ENCODE data around the gene ABCC1.

The ABCC1 gene

DNA sequence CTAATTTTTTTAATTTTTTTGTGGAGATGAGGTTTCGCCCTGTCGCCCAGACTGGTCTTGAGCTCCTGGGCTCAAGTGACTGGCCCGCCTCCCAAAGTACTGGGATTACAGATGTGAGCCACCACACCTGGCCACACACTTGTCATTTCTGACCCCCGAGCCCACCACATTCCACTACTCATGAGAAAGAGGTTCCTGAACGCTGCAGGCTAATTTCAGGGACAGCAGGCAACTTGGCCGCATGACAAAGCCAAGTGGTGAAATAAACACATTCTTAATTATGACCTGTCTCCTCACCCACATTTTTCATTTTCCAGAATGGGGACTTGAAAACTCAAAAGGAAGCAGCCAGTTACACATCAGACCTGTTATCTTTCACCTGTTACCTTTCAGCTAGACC lies 159.3 kb downstream of the ABCC1 start:
- Histone ChIP-seq H3K9me3 (ENCODE audit: control insufficient read depth, low read length) (no peaks in the 10 kb centered on the region), H3K27me3 (replicated peaks; ENCODE audit: control insufficient read depth, insufficient read depth, low read length) (no peaks in the 10 kb centered on the region), H3K36me3 (ENCODE audit: control insufficient read depth, insufficient read depth, low read length, severe bottlenecking) (peaks cover 78% of the 10 kb centered on the region), H3K9ac (ENCODE audit: low read length) (no peak overlapping the region), H3K4me3 (ENCODE audit: low read length) (no peak overlapping the region), H3K4me1 (ENCODE audit: control insufficient read depth, insufficient read depth, low read length) (no peaks in the 10 kb centered on the region)
- no peak for DNase-seq (ENCODE audit: low read depth)

GRCh38 chr16:16109453-16110110 lies 160.2 kb downstream of the ABCC1 start:
- no peak overlapping the region for H3K9ac ChIP-seq (ENCODE audit: low read length)
- peaks cover 77% of the 10 kb centered on the region for H3K36me3 ChIP-seq (ENCODE audit: control insufficient read depth, insufficient read depth, low read length, severe bottlenecking)
- H3K4me1 ChIP-seq (ENCODE audit: control insufficient read depth, insufficient read depth, low read length) = no peaks in the 10 kb centered on the region
- no peak overlapping the region for H3K4me3 ChIP-seq (ENCODE audit: low read length)
- H3K9me3 ChIP-seq (ENCODE audit: control insufficient read depth, low read length) = no peaks in the 10 kb centered on the region
- no peaks in the 10 kb centered on the region for H3K27me3 ChIP-seq (replicated peaks; ENCODE audit: control insufficient read depth, insufficient read depth, low read length)
- DNase-seq (ENCODE audit: low read depth) = no peak

DNA sequence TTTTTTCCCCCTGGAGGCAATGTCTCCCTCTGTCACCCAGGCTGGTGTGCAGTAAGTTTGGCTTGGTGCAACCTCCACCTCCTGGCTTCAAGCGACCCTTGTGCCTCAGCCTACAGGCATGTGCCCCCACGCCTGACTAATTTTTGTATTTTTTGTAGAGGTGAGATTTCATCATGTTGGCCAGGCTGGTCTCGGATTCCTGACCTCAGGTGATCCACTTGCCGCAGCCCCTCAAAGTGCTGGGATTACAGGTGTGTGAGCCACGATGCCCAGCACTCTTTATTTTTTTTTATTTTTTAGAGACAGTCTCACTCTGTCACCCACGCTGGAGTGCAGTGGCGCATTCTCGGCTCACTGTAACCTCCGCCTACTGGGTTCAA lies 160.7 kb downstream of the ABCC1 start:
- Histone ChIP-seq H3K27me3 (replicated peaks; ENCODE audit: control insufficient read depth, insufficient read depth, low read length) (no peaks in the 10 kb centered on the region), H3K4me1 (ENCODE audit: control insufficient read depth, insufficient read depth, low read length) (no peaks in the 10 kb centered on the region), H3K36me3 (ENCODE audit: control insufficient read depth, insufficient read depth, low read length, severe bottlenecking) (peaks cover 80% of the 10 kb centered on the region), H3K9ac (ENCODE audit: low read length) (no peak overlapping the region), H3K9me3 (ENCODE audit: control insufficient read depth, low read length) (no peaks in the 10 kb centered on the region), H3K4me3 (ENCODE audit: low read length) (no peak overlapping the region)
- no peak for DNase-seq (ENCODE audit: low read depth)

DNA sequence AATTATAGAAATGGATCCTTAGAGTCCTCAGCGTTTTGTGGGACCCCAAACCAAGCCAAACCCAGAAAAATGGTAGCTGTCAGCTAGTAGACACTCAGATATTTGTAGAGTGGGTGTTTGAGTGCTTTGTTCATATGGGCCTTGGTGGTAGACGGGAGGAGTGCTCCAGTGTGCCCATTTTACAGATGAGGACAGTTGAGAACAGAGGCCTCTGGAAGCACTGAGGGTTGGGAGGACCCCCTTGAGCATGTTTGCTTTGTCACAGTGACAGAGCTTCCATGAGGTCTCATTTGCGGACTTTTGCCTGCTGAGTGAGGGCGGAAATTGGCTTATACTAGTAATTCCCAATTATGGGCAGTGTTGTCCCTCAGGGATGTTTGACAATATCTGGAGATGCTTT lies 162.2 kb downstream of the ABCC1 start:
- H3K9ac ChIP-seq (ENCODE audit: low read length) = no peak overlapping the region
- no peaks in the 10 kb centered on the region for H3K9me3 ChIP-seq (ENCODE audit: control insufficient read depth, low read length)
- DNase-seq (ENCODE audit: low read depth) = no peak
- no peaks in the 10 kb centered on the region for H3K27me3 ChIP-seq (replicated peaks; ENCODE audit: control insufficient read depth, insufficient read depth, low read length)
- peaks cover 81% of the 10 kb centered on the region for H3K36me3 ChIP-seq (ENCODE audit: control insufficient read depth, insufficient read depth, low read length, severe bottlenecking)
- H3K4me1 ChIP-seq (ENCODE audit: control insufficient read depth, insufficient read depth, low read length) = no peaks in the 10 kb centered on the region
- H3K4me3 ChIP-seq (ENCODE audit: low read length) = no peak overlapping the region

GRCh38 chr16:16112450-16113053 lies 163.1 kb downstream of the ABCC1 start:
- Histone ChIP-seq H3K4me1 (ENCODE audit: control insufficient read depth, insufficient read depth, low read length) (no peaks in the 10 kb centered on the region), H3K27me3 (replicated peaks; ENCODE audit: control insufficient read depth, insufficient read depth, low read length) (no peaks in the 10 kb centered on the region), H3K9me3 (ENCODE audit: control insufficient read depth, low read length) (no peaks in the 10 kb centered on the region), H3K9ac (ENCODE audit: low read length) (no peak overlapping the region), H3K36me3 (ENCODE audit: control insufficient read depth, insufficient read depth, low read length, severe bottlenecking) (peaks cover 82% of the 10 kb centered on the region), H3K4me3 (ENCODE audit: low read length) (no peak overlapping the region)
- DNase-seq (ENCODE audit: low read depth) = no peak

- no peaks in the 10 kb centered on the region for H3K9me3 ChIP-seq (ENCODE audit: control insufficient read depth, low read length)
- no peaks in the 10 kb centered on the region for H3K27me3 ChIP-seq (replicated peaks; ENCODE audit: control insufficient read depth, insufficient read depth, low read length)
- no peak for DNase-seq (ENCODE audit: low read depth)
- no peaks in the 10 kb centered on the region for H3K4me1 ChIP-seq (ENCODE audit: control insufficient read depth, insufficient read depth, low read length)
- H3K9ac ChIP-seq (ENCODE audit: low read length) = no peak overlapping the region
- no peak overlapping the region for H3K4me3 ChIP-seq (ENCODE audit: low read length)
- H3K36me3 ChIP-seq (ENCODE audit: control insufficient read depth, insufficient read depth, low read length, severe bottlenecking) = peaks cover 82% of the 10 kb centered on the region
Observed at GRCh38 chr16:16113076-16113475, 163.7 kb downstream of the ABCC1 start.

DNA sequence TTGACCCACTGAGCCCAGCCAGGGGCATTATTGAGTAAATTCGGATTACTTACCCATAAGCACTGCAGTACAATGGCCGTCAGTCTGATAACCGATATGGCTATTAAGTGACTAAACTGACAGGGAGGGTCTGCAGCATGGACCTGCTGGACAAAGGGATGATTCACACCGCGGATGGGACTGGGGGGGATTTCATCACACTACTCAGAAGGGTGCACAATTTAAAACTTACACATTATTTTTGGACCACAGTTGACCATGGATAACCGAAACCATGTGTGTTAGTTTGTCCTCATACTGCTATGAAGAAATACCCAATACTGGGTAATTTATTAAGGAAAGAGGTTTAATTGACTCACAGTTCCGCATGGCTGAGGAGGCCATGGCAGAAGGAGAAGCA lies 167.4 kb downstream of the ABCC1 start:
- no peaks in the 10 kb centered on the region for H3K27me3 ChIP-seq (replicated peaks; ENCODE audit: control insufficient read depth, insufficient read depth, low read length)
- DNase-seq (ENCODE audit: low read depth) = no peak
- H3K36me3 ChIP-seq (ENCODE audit: control insufficient read depth, insufficient read depth, low read length, severe bottlenecking) = peaks cover 87% of the 10 kb centered on the region
- no peak overlapping the region for H3K4me3 ChIP-seq (ENCODE audit: low read length)
- H3K9ac ChIP-seq (ENCODE audit: low read length) = no peak overlapping the region
- no peaks in the 10 kb centered on the region for H3K9me3 ChIP-seq (ENCODE audit: control insufficient read depth, low read length)
- H3K4me1 ChIP-seq (ENCODE audit: control insufficient read depth, insufficient read depth, low read length) = no peaks in the 10 kb centered on the region

GRCh38 chr16:16118337-16118736 lies 168.9 kb downstream of the ABCC1 start:
- no peak overlapping the region for H3K4me3 ChIP-seq (ENCODE audit: low read length)
- H3K9me3 ChIP-seq (ENCODE audit: control insufficient read depth, low read length) = no peaks in the 10 kb centered on the region
- H3K27me3 ChIP-seq (replicated peaks; ENCODE audit: control insufficient read depth, insufficient read depth, low read length) = no peaks in the 10 kb centered on the region
- H3K9ac ChIP-seq (ENCODE audit: low read length) = no peak overlapping the region
- no peak for DNase-seq (ENCODE audit: low read depth)
- H3K4me1 ChIP-seq (ENCODE audit: control insufficient read depth, insufficient read depth, low read length) = no peaks in the 10 kb centered on the region
- H3K36me3 ChIP-seq (ENCODE audit: control insufficient read depth, insufficient read depth, low read length, severe bottlenecking) = peaks cover 86% of the 10 kb centered on the region

- H3K4me3 ChIP-seq (ENCODE audit: low read length) = no peak overlapping the region
- no peaks in the 10 kb centered on the region for H3K27me3 ChIP-seq (replicated peaks; ENCODE audit: control insufficient read depth, insufficient read depth, low read length)
- no peak for DNase-seq (ENCODE audit: low read depth)
- peaks cover 5% of the 10 kb centered on the region for H3K9me3 ChIP-seq (ENCODE audit: control insufficient read depth, low read length)
- H3K36me3 ChIP-seq (ENCODE audit: control insufficient read depth, insufficient read depth, low read length, severe bottlenecking) = peaks cover 84% of the 10 kb centered on the region
- H3K9ac ChIP-seq (ENCODE audit: low read length) = no peak overlapping the region
- H3K4me1 ChIP-seq (ENCODE audit: control insufficient read depth, insufficient read depth, low read length) = no peaks in the 10 kb centered on the region
Observed at GRCh38 chr16:16120044-16120381, 170.6 kb downstream of the ABCC1 start.

DNA sequence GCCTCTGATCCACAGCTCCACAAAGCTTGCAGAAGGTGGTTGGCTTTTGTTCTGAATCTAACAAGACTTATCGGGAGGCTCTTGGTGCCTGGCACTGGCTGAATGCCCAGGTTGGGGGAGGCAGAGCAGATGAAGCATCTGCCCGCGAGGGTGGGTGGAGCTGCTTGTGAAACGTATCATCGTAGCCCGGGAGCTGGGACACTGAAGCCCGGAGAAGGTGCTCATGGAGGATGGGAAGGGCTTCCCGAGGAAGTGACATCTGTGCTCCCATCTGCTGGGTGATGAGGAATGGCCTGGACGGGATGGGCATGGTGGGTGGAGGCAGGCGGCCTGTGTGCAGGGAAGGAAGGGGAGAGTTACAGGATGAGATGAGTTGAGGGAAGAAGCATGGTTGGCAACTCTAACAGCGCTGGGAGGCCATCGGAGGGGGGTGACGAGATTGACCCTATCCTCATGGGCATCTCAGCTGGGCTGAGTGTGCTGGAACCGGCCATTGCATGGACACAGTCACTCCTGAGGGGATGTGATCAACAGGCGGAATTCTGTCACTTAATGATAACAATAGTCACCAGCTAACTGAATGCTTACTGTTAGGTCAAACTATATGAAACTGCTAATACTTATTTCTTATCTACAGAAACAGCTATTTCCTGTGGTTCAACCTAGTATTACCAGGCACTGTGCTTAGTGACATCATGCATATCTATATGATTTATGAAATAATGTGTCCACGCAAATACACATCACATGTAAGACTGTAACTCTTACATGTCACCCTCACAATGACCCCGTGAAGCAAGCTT lies 171.2 kb downstream of the ABCC1 start:
- H3K4me3 ChIP-seq (ENCODE audit: low read length) = no peak overlapping the region
- no peak overlapping the region for H3K9ac ChIP-seq (ENCODE audit: low read length)
- H3K4me1 ChIP-seq (ENCODE audit: control insufficient read depth, insufficient read depth, low read length) = no peaks in the 10 kb centered on the region
- peaks cover 8% of the 10 kb centered on the region for H3K9me3 ChIP-seq (ENCODE audit: control insufficient read depth, low read length)
- H3K27me3 ChIP-seq (replicated peaks; ENCODE audit: control insufficient read depth, insufficient read depth, low read length) = no peaks in the 10 kb centered on the region
- peaks cover 84% of the 10 kb centered on the region for H3K36me3 ChIP-seq (ENCODE audit: control insufficient read depth, insufficient read depth, low read length, severe bottlenecking)
- DNase-seq (ENCODE audit: low read depth) = no peak

DNA sequence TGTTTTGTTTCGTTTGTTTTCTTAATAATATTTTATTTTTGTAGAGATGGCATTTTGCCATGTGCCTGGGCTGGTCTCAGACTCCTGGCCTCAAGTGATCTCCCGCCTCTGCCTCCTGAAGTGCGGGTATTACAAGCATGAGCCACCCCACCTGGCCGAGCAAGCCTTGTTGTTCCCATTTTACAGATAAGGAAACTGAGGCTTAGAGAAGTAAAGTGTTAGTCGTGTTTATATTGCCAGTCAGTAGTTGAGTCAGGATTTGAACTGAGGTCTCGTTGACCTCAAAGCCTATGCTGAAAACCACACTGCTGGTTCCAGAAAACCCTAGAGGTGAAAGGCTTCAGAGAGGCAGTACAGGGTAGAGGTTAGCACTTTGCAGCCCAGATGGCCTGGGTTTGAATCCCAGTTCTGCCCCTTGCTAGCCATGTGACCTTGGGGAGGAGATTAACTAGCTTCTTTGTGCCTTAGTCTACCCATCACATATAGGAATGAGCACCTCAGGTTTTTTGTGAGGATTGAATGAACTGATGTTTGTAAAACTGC lies 171.8 kb downstream of the ABCC1 start:
- DNase-seq (ENCODE audit: low read depth) = no peak
- no peak overlapping the region for H3K9ac ChIP-seq (ENCODE audit: low read length)
- no peaks in the 10 kb centered on the region for H3K4me1 ChIP-seq (ENCODE audit: control insufficient read depth, insufficient read depth, low read length)
- peaks cover 8% of the 10 kb centered on the region for H3K9me3 ChIP-seq (ENCODE audit: control insufficient read depth, low read length)
- peaks cover 86% of the 10 kb centered on the region for H3K36me3 ChIP-seq (ENCODE audit: control insufficient read depth, insufficient read depth, low read length, severe bottlenecking)
- no peak overlapping the region for H3K4me3 ChIP-seq (ENCODE audit: low read length)
- no peaks in the 10 kb centered on the region for H3K27me3 ChIP-seq (replicated peaks; ENCODE audit: control insufficient read depth, insufficient read depth, low read length)
